H1 (cell line): ENCODE data around the gene SMG5. TPM values are rescaled to one million over a fixed set of nuclear protein-coding genes. Genes with fewer than 3 reads are reported as not detected.

Source experiments
- CTCF ChIA-PET: fragments of 300-600 bp; sonication (Branson Sonifier 250); formaldehyde crosslinking; loops from one replicate; lab custom pipeline; 2021; ENCODE audit not compliant: partially characterized antibody; lab: Charles Lee
- POLR2A ChIA-PET: fragments of 300-600 bp; sonication (Branson Sonifier 250); formaldehyde crosslinking; loops from one replicate; lab custom pipeline; 2021; ENCODE audit warnings: inconsistent platforms; ENCODE audit not compliant: partially characterized antibody; lab: Charles Lee
- DNase-seq, 2 experiments: peaks; one replicate each; pipeline versions ENCODE4 v3.0.0 to v3.0.0-alpha.2; 2010 to 2022; ENCODE audit warnings: low spot score in 2 of 2, low read depth in 1 of 2, mixed read lengths in 1 of 2
- FAIRE-seq: peaks from 2 replicates; lab custom pipeline; 2011; peaks lifted over from hg19 to GRCh38; lab: Jason Lieb, UNC
- H2AFZ ChIP-seq: 2 replicates; pipeline ENCODE4 v1.8.1; 2012; ENCODE audit warnings: low read length, inconsistent platforms
- H2AK5ac ChIP-seq: 2 replicates; pipeline ENCODE4 v1.6.1; 2013; ENCODE audit warnings: low read depth, low read length
- H2BK120ac ChIP-seq: replicated peaks from 2 replicates; pipeline ENCODE3; 2013; ENCODE audit warnings: low read depth, low read length, inconsistent platforms
- H2BK12ac ChIP-seq: 2 replicates; pipeline ENCODE4 v1.6.1; 2013; ENCODE audit warnings: low read depth, low read length
- H2BK15ac ChIP-seq: 2 replicates; pipeline ENCODE4 v1.6.1; 2013; ENCODE audit warnings: low read length
- H2BK20ac ChIP-seq: 2 replicates; pipeline ENCODE4 v1.6.1; 2013; ENCODE audit warnings: low read length
- H2BK5ac ChIP-seq: 2 replicates; pipeline ENCODE4 v1.6.1; 2013; ENCODE audit warnings: low read depth, low read length
- H3K14ac ChIP-seq: 2 replicates; pipeline ENCODE4 v1.6.1; 2013; ENCODE audit warnings: inconsistent platforms; ENCODE audit not compliant: insufficient read length
- H3K18ac ChIP-seq: 2 replicates; pipeline ENCODE4 v1.6.1; 2013; ENCODE audit warnings: low read length; ENCODE audit errors: extremely low read depth
- H3K23ac ChIP-seq: 2 replicates; pipeline ENCODE4 v1.6.1; 2013; ENCODE audit warnings: inconsistent platforms; ENCODE audit not compliant: insufficient read length
- H3K23me2 ChIP-seq: 2 replicates; pipeline ENCODE4 v1.6.1; 2013; ENCODE audit warnings: low read depth, low read length
- H3K27ac ChIP-seq: 2 replicates; pipeline ENCODE4 v1.6.1; 2011; ENCODE audit warnings: low read depth, low read length, inconsistent platforms
- H3K27me3 ChIP-seq, 4 experiments: replicated peaks in 1 of 4; 1 replicate in 1 of 4; 2 replicates in 3 of 4; pipeline versions ENCODE4 v1.6.1 to v1.8.1; 2011 to 2013; ENCODE audit warnings: low read length in 3 of 4, mild to moderate bottlenecking in 3 of 4, inconsistent platforms in 2 of 4, mixed read lengths in 2 of 4, moderate library complexity in 1 of 4; ENCODE audit not compliant: control insufficient read depth in 3 of 4, insufficient read depth in 3 of 4; ENCODE audit errors: extremely low read depth in 1 of 4
- H3K36me3 ChIP-seq, 4 experiments: 2 replicates each; pipeline versions ENCODE4 v1.6.1 to v1.8.1; 2011 to 2013; ENCODE audit warnings: mild to moderate bottlenecking in 4 of 4, low read length in 3 of 4, moderate library complexity in 2 of 4, control low read depth in 1 of 4, inconsistent platforms in 1 of 4; ENCODE audit not compliant: insufficient read depth in 4 of 4, control insufficient read depth in 2 of 4
- H3K4ac ChIP-seq: replicated peaks from 2 replicates; pipeline ENCODE3; 2013; ENCODE audit warnings: low read length, low read depth, mixed read lengths, inconsistent platforms; ENCODE audit not compliant: insufficient read length
- H3K4me1 ChIP-seq, 4 experiments: replicated peaks in 1 of 4; 1 replicate in 1 of 4; 2 replicates in 3 of 4; pipeline versions ENCODE4 v1.6.1 to v1.8.1; 2011 to 2013; ENCODE audit warnings: low read length in 3 of 4, inconsistent platforms in 2 of 4, mixed read lengths in 1 of 4; ENCODE audit not compliant: insufficient read depth in 4 of 4, control insufficient read depth in 3 of 4
- H3K4me2 ChIP-seq, 2 experiments: 2 replicates each; pipeline versions ENCODE4 v1.6.1 to v1.8.1; 2011 to 2013; ENCODE audit warnings: low read depth in 2 of 2, low read length in 2 of 2, control low read depth in 1 of 2, inconsistent platforms in 1 of 2, mild to moderate bottlenecking in 1 of 2; ENCODE audit not compliant: insufficient read depth in 1 of 2
- H3K4me3 ChIP-seq, 4 experiments: fragments of 200-600, 300-600 bp in 1 of 4; sonication (generic), shearing (Covaris generic), sonication (Bioruptor Twin) in 1 of 4; 2 replicates each; pipeline versions ENCODE4 v1.5.1 to v1.8.1; 2011 to 2016; ENCODE audit warnings: low read length in 4 of 4, low read depth in 3 of 4, control low read depth in 2 of 4, inconsistent platforms in 2 of 4, mild to moderate bottlenecking in 2 of 4, mixed read lengths in 1 of 4, moderate library complexity in 1 of 4; ENCODE audit not compliant: insufficient read depth in 2 of 4; ENCODE audit errors: extremely low read depth in 1 of 4
- H3K56ac ChIP-seq: replicated peaks from 2 replicates; pipeline ENCODE3; 2013; ENCODE audit warnings: low read depth, mild to moderate bottlenecking, mixed read lengths, low read length, inconsistent platforms; ENCODE audit not compliant: insufficient read length
- H3K79me1 ChIP-seq: 2 replicates; pipeline ENCODE4 v1.6.1; 2013; ENCODE audit warnings: low read depth, low read length, control low read depth
- H3K79me2 ChIP-seq, 2 experiments: 2 replicates each; pipeline versions ENCODE4 v1.6.1 to v1.8.1; 2012 to 2013; ENCODE audit warnings: low read length in 2 of 2, mild to moderate bottlenecking in 2 of 2, inconsistent platforms in 1 of 2; ENCODE audit not compliant: insufficient read depth in 2 of 2, control insufficient read depth in 1 of 2
- H3K9ac ChIP-seq, 4 experiments: replicated peaks in 1 of 4; 1 replicate in 1 of 4; 2 replicates in 3 of 4; pipeline versions ENCODE4 v1.6.1 to v1.8.1; 2011 to 2013; ENCODE audit warnings: low read depth in 3 of 4, low read length in 3 of 4, control low read depth in 2 of 4, mild to moderate bottlenecking in 2 of 4, moderate library complexity in 2 of 4, inconsistent platforms in 1 of 4; ENCODE audit errors: extremely low read depth in 1 of 4
- H3K9me3 ChIP-seq, 2 experiments: 2 replicates each; pipeline versions ENCODE4 v1.6.1 to v1.8.1; 2012 to 2013; ENCODE audit warnings: mild to moderate bottlenecking in 2 of 2, moderate library complexity in 2 of 2, control low read depth in 1 of 2, inconsistent platforms in 1 of 2, low read depth in 1 of 2, low read length in 1 of 2, mixed read lengths in 1 of 2; ENCODE audit not compliant: insufficient read depth in 2 of 2
- H4K20me1 ChIP-seq, 2 experiments: replicated peaks in 1 of 2; 2 replicates each; pipeline versions ENCODE3 to v1.8.1; 2011 to 2013; ENCODE audit warnings: inconsistent platforms in 2 of 2, low read length in 2 of 2, mild to moderate bottlenecking in 1 of 2; ENCODE audit not compliant: insufficient read depth in 2 of 2, control insufficient read depth in 1 of 2
- H4K5ac ChIP-seq: 2 replicates; pipeline ENCODE4 v1.6.1; 2013; ENCODE audit warnings: low read length, low read depth, mixed read lengths, inconsistent platforms; ENCODE audit not compliant: insufficient read length
- H4K8ac ChIP-seq: 2 replicates; pipeline ENCODE4 v1.8.0; 2013; ENCODE audit warnings: mild to moderate bottlenecking, moderate library complexity, low read length, inconsistent platforms; ENCODE audit not compliant: insufficient read depth; ENCODE audit errors: extremely low read depth
- H4K91ac ChIP-seq: replicated peaks from 2 replicates; pipeline ENCODE3; 2013; ENCODE audit warnings: low read length, mixed read lengths, inconsistent platforms; ENCODE audit not compliant: insufficient read length
- ASH2L ChIP-seq: fragments of 200-600, 300-600 bp; sonication (generic); IDR thresholded peaks from one replicate; pipeline ENCODE4 v1.7.1; 2017; ENCODE audit warnings: low read length
- E2F6 ChIP-seq: IDR thresholded peaks from 2 replicates; pipeline ENCODE4 v1.6.1; 2012; ENCODE audit warnings: inconsistent platforms
- GABPA ChIP-seq: IDR thresholded peaks from 2 replicates; pipeline ENCODE4 v1.6.1; 2011; ENCODE audit warnings: mild to moderate bottlenecking, low read length, moderate library complexity, borderline replicate concordance; ENCODE audit not compliant: insufficient read depth
- HDAC6 ChIP-seq: IDR thresholded peaks from one replicate; pipeline ENCODE4 v1.7.1; 2012; ENCODE audit warnings: low read depth, mild to moderate bottlenecking, inconsistent platforms, low read length, moderate library complexity
- JUND ChIP-seq: IDR thresholded peaks from 2 replicates; pipeline ENCODE4 v1.6.1; 2011; ENCODE audit warnings: mild to moderate bottlenecking, improper control_type of control experiment, low read length
- RBBP5 ChIP-seq: IDR thresholded peaks from 2 replicates; pipeline ENCODE4 v1.7.1; 2012; ENCODE audit warnings: low read depth, mild to moderate bottlenecking, inconsistent platforms, low read length, moderate library complexity, borderline replicate concordance
- RFX5 ChIP-seq: IDR thresholded peaks from 2 replicates; pipeline ENCODE4 v1.6.1; 2011; ENCODE audit warnings: low read depth, low read length, improper control_type of control experiment, borderline replicate concordance
- RXRA ChIP-seq: IDR thresholded peaks from 2 replicates; pipeline ENCODE4 v1.6.1; 2011; ENCODE audit warnings: low read depth, mild to moderate bottlenecking, low read length, moderate library complexity; ENCODE audit not compliant: insufficient read depth
- SRF ChIP-seq: IDR thresholded peaks from 2 replicates; pipeline ENCODE4 v1.6.1; 2011; ENCODE audit warnings: mild to moderate bottlenecking, low read depth, low read length, moderate library complexity
- TAF7 ChIP-seq: optimal IDR thresholded peaks from 2 replicates; pipeline ENCODE3; 2011; ENCODE audit warnings: low read depth, mild to moderate bottlenecking, inconsistent platforms, low read length, moderate library complexity, borderline replicate concordance
- WGBS, 2 experiments: shearing (Covaris generic) in 1 of 2; methylation state at CpG; one replicate each; pipeline versions ENCODE4 v1.1.6 to v1.1.7; 2013 to 2015; ENCODE audit warnings: low lambda C conversion rate in 2 of 2, mixed read lengths in 2 of 2, inconsistent platforms in 1 of 2, low coverage in 1 of 2, missing lambda C conversion rate in 1 of 2; ENCODE audit not compliant: insufficient replicate concordance in 2 of 2, insufficient coverage in 1 of 2, insufficient read length in 1 of 2; ENCODE audit errors: extremely low coverage in 1 of 2, missing lambda C conversion rate in 1 of 2; 5-methylcytosine and 5-hydroxymethylcytosine counted together
- polyA plus RNA-seq, 7 experiments: library from polyadenylated mRNA; depleted of rRNA in 3 of 7; stranded (reverse) in 5 of 7; unstranded in 2 of 7; fragments of >200 nt in 5 of 7; fragments of 200-250 nt in 2 of 7; gene quantifications; 1 replicate in 5 of 7; 2 replicates in 1 of 7; 4 replicates in 1 of 7; pipeline versions ENCODE4 v1.2.1 to v1.2.3, GENCODE V29; 2011 to 2013; ENCODE audit warnings: missing spikeins in 2 of 7, mixed read lengths in 2 of 7
- total RNA-seq: library from RNA; stranded (reverse); fragmentation: NEBNext Ultra II Directional; extraction: Animal tissue kit (Norgen Biotek cat#: 25700); gene quantifications from 2 replicates; pipeline ENCODE4 v1.2.1, GENCODE V29; 2021
- TF ChIP-seq, protein P1 (sequence below): IDR thresholded peaks from 2 replicates; pipeline ENCODE4 v1.6.1; 2012; ENCODE audit warnings: inconsistent platforms

The SMG5 gene
- total and polyA plus RNA-seq, 2 of the 8 experiments (the other 6 are each of a cell fraction or from before 2014, with no cell fraction given): 32.7 to 98.0 TPM

DNA sequence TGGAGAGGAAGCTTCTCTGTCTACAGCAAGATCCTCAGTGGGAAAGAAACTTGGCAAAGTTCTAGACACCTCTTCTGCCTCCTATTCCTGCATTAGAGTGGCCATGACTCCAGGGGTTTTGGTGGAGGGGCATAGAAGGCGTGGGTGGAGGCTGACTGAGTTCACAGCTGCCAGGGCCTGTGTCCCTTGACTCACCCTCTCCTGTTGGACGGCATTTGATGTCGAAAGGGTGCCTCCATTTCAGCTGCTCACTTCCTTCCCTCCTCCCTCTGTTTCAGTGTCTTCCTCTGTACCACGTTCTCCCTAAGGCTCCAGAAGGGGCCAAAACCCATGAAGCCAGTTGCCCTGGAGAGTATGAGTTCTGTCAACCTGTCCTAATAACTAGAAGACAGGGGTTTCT, 2.1 kb upstream of the SMG5 start:
- DNase-seq (no peak), FAIRE-seq (no peak)
- H3K27ac ChIP-seq: no peak overlapping the region
- no peak overlapping the region for H3K4me2 ChIP-seq
- no peak overlapping the region for H3K14ac ChIP-seq
- H3K4me1 ChIP-seq: peaks cover 0 to 10% (median 3%) of the 10 kb centered on the region in 4 experiments; a peak in 2 of 7 replicates
- H3K9me3 ChIP-seq: no peaks in the 10 kb centered on the region
- no peak overlapping the region for H2BK12ac ChIP-seq
- H4K20me1 ChIP-seq: peaks cover 0 to 9% of the 10 kb centered on the region in 2 experiments
- no peak overlapping the region for H2BK20ac ChIP-seq
- no peak overlapping the region; a peak in 1 of 7 replicates for H3K9ac ChIP-seq
- H4K91ac ChIP-seq: no peak overlapping the region
- no peak for TF ChIP-seq RBBP5
- TF ChIP-seq, protein P1, sequence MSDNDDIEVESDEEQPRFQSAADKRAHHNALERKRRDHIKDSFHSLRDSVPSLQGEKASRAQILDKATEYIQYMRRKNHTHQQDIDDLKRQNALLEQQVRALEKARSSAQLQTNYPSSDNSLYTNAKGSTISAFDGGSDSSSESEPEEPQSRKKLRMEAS: no peak
- TF ChIP-seq JUND: no peak
- TF ChIP-seq GABPA: no peak
- TF ChIP-seq RFX5: no peak
- TF ChIP-seq RXRA: no peak
- no peak for TF ChIP-seq ASH2L
- no peak for TF ChIP-seq HDAC6
- TF ChIP-seq TAF7: no peak
- TF ChIP-seq SRF: no peak
- no peak for TF ChIP-seq E2F6
- TF ChIP-seq, all 59 proteins: peak for 0
- H3K4me3 ChIP-seq: no peak overlapping the region
- ChIA-PET CTCF (interaction anchor here (0.7 to 1.5 kb wide), 4 partner anchors 35 to 143 kb away, joined by 3 to 5 read pairs (median 4); no protein-coding TSS in a partner anchor), POLR2A (interaction anchor here (0.7 to 17.4 kb wide), 6 partner anchors 16 to 76 kb away, joined by 3 to 221 read pairs (median 3); partner anchors contain the start of genes BGLAP, GLMP, PAQR6 and PMF1)
- no peak overlapping the region for H3K56ac ChIP-seq
- H2AK5ac ChIP-seq: no peak overlapping the region
- no peak overlapping the region for H4K8ac ChIP-seq
- peaks cover 8% of the 10 kb centered on the region for H3K79me1 ChIP-seq
- 92% methylated on average over 4 of the region's 4 CpGs; no CpG with 5 or more reads in 1 of the 2 experiments for WGBS, 2 experiments
- peaks cover 0 to 4% (median 0%) of the 10 kb centered on the region in 4 experiments; a peak in 1 of 8 replicates for H3K36me3 ChIP-seq
- peaks cover 13% of the 10 kb centered on the region for H3K23me2 ChIP-seq
- no peaks in the 10 kb centered on the region for H3K27me3 ChIP-seq
- H3K4ac ChIP-seq: no peak overlapping the region
- no peak overlapping the region for H3K23ac ChIP-seq
- H2AFZ ChIP-seq: no peak overlapping the region
- H4K5ac ChIP-seq: no peak overlapping the region
- no peak overlapping the region for H2BK15ac ChIP-seq
- peaks cover 18 to 25% of the 10 kb centered on the region in 2 experiments for H3K79me2 ChIP-seq
- H2BK5ac ChIP-seq: no peak overlapping the region
- H2BK120ac ChIP-seq: no peak overlapping the region
- H3K18ac ChIP-seq: no peak overlapping the region
